HG02763 (cell line): ENCODE results near the gene GPANK1.
A peak's percentile ranks its signal among the peaks of the same experiment; 100 is the strongest.

Source experiments
- ATAC-seq: cut with Tn5 transposase; IDR thresholded peaks from one replicate; pipeline ENCODE4 v1.9.1; 2021; ENCODE audit warnings: mild to moderate bottlenecking, moderate library complexity; ENCODE audit not compliant: unreplicated experiment

The GPANK1 gene

DNA sequence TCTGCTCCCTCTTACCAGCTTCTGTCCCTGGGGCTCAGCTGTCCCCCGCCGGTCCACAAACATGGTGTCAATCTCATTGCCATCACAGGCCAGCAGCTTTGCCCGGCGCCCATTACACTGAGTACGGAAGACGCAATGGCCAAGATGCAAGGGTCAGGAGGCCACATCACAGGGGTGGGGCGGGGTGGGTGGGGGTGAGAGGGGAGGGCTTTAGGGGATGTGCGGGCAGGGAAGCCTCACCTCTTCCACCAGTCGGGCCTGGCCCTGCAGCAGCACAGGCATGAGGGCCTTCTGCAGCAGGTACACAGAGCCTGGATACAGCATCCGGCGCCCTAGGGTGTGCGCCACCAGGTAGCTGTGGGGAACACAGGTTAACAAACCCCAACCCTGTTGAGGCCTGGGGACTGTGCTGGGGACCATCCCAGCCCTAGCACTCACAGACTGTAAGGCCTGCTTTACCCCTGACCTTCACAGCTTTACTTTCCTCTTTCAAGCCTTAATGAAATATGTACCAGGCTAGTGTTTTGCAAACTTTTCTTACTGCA, 26.8 kb upstream of the GPANK1 start:
- no peak for ATAC-seq

DNA sequence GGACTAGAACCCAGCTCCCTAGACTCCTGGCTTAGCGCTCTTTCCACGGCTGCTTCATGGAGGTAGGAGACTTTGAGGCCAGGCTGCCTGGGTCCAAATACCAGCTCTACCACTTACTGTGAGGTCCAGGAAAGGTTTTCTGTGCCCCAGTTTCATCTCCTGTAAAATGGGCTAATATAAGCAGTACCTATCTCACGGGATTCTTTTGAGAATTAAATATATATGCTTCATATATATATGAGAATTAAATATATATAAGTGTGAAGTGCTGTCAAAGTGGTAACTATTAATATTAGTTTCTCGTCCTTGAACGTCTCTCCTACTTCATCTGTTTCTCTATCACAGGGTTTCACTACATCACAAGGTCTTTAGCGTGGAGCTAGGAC, 26.3 kb upstream of the GPANK1 start:
- ATAC-seq, result no peak

DNA sequence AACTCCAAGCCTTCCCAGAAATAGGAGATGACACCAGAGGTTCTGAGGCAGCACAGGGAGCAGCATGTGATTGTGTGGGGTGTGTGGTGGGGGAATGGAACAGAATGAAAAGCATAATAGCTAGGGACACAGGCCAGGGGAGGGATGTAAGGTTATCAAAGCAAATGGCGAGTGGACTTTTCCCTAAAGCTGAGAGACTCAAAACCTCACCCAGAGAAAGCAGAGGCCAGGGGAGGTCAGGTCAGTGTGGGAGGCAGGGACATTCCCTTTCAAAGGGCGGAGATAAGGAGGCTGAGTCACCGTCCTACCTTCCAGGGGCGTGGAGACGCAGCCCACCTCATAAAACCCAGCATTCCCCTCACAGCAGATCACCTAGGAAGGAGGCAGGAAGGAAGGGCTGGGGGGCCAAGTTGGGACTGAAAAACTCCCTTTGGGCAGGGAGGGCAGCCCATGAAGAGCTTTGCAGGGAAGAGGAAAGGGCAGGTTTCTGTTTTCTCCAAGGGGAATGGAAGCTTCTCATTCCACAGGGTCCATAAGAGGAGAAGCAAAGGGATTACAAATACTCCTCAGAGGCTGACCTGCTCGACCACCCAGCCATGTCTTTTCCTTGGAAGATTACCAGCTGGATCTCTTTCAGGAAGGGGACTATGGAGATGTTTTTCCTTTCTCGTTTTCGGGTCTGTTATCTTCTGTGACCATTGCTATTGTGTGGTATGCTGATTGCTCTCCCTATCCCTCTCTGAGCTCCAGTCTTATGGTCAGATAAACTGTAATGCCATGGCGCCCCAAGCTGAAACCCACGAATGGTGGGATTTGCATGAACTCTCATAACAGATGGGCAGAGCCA, 25.7 kb upstream of the GPANK1 start:
- no peak for ATAC-seq

DNA sequence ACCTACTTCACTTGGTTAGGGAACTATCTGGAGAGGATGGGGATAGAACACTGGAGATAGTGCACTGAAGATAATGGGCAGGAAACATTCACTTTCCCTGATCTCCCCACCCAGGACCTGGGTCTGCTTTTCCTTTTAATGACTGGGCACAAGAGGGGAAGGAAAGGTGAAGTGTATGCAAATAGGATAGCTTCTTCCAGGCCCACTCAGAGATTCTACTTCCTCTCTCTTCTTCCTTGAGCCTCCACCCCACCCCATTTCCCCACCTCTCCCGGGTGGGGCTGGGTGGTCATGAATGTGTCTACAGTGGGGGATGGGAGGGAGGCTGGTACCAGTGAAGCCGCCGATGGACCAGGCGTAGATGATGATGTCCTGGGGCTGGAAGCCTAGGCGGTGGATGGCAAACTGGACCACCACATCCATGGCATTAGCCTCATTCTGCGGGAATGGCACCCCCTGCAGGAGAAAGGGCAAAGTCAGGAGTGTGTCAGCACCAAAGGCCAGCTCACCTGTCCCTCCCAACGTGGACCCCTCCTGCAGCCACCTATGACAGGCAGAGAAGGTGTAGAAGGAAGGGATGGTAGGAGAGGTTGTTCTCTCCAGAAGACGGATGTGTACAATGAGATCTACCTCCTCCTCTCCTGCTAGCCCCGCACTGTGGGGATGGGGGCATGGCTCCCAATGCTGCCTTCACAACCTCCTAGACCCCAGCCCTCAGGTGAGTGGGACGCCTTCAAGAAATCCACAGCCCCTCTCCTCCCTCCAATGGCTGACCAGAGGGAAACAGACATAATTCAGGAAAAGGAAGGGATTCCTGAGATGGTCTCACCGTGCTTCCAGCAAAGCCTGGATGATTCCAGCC, 24.7 kb upstream of the GPANK1 start:
- ATAC-seq, result no peak

DNA sequence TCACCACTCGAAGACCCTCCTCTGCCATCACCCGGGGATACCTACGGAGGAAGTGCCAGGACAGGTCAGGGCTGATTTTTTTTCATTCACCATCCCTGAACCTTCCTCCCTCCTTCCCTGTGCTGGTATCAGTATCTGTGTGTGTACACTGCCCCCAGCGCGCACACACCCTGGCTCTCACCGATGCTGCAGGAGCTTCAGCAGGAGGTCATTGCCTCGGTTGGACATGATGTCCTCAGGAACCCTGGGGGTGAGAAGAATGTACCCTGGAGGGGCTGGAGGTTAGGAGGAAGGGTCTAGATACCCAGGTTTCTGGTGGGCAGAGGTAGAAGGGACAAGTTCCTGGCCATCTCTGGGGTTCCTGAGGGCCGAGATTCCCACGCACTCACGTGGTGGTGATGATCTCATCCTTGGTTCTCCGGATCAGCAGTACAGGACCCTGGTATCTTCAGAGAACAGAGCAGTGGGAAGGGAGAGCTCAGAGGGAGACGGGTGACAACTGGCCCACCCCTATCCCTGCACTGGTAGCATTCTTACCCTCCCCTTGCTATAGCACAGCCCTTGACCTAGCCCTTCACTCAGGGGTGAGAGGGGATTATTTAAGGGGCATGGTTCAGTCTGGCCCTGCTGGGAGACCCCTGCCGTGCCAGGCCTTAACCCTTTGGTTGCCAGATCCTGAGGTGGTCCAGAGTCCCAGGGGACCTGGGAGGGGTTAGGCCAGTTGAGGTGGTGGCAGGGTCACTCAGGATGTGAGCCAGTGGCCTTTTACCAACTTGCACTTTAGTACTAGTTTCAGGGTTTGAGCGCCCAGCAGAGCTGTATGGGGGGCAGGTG, 23.3 kb upstream of the GPANK1 start:
- no peak for ATAC-seq

DNA sequence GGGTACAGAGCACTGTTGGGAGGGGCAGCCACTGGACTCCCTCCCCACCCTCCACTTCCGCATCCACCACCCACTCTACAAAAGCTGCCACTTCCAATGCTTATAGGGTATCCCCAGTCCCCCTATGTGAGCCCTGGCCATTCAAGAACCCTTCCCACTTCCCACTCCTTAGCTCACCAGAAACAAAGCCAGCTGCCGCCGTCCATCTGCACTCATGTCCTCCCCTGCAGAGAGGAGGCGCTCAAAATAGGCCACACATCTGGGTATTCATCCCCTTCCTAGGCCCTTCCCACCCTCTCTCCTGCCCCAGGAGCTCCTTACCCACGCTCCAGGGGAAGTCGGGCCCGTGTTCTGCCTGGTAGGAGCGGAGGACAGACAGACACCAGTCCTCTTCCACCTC, 22.5 kb upstream of the GPANK1 start:
- no peak for ATAC-seq

DNA sequence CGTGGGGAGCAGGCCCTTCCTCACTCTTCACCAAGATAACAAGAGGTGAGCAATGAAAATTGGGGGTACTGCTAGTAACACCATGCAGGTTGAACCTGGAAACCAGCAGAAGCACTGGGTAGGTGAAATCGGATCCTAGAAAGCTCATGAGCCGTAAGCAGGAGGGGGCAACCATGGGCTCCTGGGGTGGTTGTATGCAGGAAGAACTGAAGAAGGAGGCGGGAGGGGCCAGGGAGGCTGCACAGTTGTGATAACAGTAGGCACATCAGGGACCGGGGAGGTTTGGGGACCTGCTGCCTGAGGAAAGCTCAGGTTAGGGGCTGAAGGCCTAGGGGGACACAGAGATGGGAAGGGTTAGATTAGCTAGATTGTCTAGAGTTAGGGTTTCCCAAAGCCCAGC, 21.7 kb upstream of the GPANK1 start:
- no peak for ATAC-seq

DNA sequence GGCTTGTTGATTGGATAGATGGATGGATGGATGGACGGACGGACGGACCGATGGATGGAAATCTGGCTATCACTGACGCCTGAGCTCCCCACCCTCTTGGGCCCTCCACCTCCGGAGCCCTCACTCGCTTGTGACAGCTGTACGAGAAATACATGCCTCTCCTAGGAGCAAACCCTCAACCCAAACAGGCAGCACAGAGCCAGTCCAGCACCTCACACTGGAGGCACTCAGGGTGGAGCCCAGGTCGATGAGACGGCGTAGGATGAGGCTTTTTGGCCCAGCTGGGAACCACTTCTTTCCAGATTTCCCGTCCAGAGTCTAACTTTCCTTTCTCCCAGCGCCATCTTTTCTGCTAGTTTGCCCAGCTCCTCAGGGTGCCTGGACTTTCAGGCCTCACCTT, 18.8 kb upstream of the GPANK1 start:
- ATAC-seq, result no peak

DNA sequence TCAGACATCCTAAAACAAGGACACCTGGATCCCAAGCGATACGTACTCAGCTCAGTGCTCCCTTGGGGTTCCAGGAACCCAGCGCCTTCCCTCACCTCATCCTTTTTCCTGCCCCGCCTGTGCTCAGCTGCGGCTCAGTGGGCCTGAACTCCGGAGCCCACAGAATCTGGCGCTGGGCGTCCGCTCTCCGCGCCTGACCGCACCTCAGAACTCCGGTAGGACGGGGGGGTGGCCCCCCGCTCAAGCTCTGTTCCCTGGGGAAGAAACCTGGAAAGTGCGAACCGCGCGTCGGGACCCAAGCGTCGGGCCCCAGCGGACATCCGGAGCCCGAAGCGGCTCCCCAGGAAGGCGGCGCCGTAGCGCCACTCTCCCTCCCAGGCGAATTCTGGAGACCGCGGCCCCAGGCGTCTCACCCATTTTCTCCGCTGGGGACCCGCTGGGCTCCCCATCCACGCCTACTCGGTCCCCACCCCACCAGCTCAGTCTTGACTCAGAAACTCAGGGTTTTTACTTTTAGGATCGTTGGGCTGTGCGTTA, 16.4 kb upstream of the GPANK1 start:
- no peak for ATAC-seq

DNA sequence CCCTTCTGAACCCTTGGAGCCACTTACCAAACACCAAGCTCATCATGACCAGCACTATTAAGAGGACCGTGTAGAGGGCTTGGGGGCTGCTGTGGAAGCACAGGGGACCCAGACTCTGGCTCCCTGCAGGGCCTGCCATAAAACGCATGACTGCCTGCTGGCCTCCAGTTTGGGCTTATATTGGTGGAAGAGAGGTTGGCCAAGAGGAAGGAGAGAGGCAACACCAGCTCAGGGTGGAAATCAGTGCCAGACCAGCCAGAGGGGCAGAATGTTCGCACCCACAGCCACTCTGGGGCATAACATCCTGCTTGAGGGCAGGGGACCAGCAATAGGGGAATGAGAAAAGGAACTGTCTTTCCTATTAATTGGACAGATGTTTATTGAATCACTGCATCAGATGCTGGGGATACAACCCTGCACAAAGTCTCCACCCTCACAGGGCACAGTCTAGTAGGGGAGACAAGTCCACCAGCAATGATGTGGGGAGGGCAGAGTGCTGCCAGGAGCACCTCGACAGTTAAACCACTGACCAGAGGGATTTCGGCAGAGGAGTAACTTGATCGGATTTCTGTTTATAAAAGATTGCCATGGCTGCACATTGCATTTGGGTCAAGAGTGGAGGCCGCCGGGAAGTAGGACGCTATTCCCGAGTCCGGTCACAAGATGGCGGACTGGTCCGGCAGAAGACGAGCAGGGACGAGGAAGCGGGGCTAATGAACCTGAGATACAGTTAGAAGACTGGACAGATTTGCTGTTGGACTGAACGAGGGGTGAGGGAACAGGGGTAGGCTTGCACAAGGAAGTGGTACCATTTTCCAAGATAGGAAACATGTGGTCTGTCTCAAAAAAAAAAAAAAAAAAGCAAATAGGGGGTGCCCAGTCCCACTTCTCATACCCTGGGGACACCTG, 15.7 kb upstream of the GPANK1 start, which contains the start of gene LY6G5C:
TSS of gene LY6G5C (minus strand) at position 842 of the 909 bp plus-strand sequence. CDS start at position 148, 694 bp downstream.
- no peak for ATAC-seq

DNA sequence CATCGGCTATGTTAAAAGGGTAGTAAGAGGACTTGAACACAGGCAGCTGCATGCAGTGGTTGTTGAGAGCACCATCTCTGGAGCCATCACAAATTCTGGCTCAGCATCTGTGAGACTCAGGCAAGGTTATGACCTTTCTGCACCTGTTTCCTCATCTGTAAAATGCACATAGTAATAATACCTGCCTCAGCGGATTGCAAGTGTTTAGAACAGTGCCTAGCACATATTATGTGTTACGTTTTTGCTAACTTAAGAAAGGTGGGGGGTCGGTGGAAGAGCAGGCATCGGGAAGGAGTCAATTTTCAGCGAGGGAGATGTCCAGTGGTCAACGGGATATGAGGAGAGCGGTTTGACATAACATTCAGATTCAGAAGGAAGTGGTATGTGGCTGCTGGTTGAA, 13.2 kb upstream of the GPANK1 start:
- no peak for ATAC-seq

DNA sequence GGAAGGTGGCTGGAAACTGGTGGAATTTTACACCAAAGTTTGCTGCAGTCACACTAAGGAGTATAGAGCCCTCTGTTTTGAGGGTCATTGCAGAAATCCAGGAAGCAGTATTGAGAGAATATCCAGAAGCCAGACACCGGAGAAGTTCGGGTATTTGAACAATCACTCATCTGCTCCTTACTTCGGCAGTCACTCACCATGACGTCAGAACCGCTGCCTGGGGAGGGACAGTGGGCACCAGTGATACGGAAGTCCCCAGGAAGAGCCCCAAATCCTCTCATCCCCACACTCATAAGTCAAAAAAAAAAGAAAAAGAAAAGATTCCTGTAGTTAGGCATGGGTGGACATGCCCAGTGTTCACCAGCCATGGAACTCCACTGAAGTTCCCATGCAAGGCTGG, 12.1 kb upstream of the GPANK1 start:
- ATAC-seq, result no peak

DNA sequence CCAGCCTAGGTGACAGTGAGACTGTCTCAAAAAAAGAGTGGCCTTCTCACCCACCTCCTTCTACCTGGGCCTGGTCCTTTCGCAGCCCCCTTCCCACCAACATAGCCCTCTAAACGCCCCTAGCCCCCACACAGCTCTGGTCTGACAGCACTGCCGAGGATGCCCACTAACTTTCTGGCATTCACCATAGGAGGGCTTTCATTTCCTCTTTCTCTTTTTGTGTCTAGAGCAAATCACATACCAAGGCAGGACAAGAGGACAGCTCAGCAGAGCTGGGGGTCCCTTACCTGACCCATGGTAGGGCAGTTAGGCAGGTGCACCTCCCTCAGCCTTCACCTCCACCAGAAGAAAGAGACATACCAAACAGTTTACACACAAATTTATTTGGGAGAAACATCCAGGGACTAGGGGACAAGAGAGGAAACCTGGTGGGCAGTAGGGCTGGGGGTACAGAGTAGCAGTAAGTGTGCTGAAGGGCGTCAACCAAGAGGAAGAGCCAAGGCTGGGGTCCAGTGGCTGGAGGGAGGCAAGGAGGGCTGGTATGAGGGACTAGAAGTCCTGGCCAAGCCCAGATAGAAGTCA, 11.6 kb upstream of the GPANK1 start:
- no peak for ATAC-seq

DNA sequence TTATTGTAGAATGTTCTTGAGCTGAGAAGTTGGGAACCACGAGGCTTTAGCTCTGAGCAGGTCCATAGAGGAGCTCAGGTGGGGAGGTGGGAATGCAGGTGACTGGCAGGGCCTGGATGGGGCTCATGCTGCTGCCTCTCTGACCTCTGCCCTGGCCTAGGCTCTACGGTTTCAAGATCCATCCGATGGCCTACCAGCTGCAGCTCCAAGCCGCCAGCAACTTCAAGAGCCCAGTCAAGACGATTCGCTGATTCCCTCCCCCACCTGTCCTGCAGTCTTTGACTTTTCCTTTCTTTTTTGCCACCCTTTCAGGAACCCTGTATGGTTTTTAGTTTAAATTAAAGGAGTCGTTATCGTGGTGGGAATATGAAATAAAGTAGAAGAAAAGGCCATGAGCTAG, 4.9 kb upstream of the GPANK1 start, which contains the start of gene LY6G5B:
TSS of gene LY6G5B (plus strand) at position 301 of the 400 bp plus-strand sequence. CDS start 975 bp downstream, outside the sequence.
- no peak for ATAC-seq

DNA sequence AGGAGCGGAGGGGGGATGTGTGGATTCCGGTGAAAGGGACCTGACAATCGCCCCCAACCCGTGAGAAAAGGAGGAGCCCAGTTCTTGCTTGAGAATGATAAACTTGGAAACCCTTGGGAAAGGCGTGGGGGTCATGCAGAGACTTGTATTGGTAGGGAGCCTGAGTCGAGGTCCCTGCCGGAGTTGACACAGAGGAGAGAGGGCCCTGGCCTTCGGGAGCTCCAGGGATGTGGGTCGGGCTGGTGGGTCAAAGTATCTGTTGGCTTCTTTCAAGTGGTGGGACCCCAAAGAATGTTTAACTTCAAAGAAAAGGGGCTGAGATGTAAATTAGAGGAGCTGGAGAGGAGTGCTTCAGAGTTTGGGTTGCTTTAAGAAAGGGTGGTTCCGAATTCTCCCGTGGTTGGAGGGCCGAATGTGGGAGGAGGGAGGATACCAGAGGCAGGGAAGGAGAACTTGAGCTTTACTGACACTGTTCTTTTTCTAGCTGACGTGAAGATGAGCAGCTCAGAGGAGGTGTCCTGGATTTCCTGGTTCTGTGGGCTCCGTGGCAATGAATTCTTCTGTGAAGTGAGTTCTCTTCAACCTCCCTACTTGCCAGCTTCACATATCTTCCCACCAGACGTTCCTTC, 1.7 kb upstream of the GPANK1 start:
- ATAC-seq, result no peak

DNA sequence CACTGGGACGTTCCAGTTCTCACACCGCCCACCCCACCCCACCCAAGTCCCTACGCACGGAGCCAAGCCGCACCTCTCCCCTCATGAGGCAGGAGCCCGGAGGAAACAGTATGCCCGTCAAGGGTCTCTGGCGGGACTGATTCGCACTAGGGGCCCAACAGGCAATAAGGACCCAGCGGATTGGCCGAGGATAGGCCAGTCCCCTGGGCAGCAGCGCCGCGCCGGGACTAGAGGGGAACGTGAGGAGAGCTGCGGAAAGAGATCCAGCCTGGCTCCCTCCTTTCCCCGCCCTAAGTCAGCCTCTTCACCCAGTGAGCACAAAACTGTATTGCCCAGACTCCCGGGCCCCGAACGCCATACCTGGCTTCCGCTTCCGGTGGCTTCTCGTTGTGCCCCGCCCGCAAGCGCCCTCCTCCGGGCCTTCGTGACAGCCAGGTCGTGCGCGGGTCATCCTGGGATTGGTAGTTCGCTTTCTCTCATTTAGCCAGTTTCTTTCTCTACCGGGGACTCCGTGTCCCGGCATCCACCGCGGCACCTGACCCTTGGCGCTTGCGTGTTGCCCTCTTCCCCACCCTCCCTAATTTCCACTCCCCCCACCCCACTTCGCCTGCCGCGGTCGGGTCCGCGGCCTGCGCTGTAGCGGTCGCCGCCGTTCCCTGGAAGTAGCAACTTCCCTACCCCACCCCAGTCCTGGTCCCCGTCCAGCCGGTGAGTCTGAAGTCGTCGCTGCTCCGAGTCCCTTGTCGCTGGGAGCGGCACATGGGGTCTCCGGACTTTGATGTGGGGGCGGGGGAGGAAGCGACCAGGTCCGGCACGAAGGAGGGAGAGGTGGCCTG, 922 bp upstream of the GPANK1 start, which contains the start of gene CSNK2B:
TSS of gene CSNK2B (plus strand) at position 580 of the 836 bp plus-strand sequence. CDS start 752 bp downstream, outside the sequence.
- ATAC-seq, result peak; percentile 84

DNA sequence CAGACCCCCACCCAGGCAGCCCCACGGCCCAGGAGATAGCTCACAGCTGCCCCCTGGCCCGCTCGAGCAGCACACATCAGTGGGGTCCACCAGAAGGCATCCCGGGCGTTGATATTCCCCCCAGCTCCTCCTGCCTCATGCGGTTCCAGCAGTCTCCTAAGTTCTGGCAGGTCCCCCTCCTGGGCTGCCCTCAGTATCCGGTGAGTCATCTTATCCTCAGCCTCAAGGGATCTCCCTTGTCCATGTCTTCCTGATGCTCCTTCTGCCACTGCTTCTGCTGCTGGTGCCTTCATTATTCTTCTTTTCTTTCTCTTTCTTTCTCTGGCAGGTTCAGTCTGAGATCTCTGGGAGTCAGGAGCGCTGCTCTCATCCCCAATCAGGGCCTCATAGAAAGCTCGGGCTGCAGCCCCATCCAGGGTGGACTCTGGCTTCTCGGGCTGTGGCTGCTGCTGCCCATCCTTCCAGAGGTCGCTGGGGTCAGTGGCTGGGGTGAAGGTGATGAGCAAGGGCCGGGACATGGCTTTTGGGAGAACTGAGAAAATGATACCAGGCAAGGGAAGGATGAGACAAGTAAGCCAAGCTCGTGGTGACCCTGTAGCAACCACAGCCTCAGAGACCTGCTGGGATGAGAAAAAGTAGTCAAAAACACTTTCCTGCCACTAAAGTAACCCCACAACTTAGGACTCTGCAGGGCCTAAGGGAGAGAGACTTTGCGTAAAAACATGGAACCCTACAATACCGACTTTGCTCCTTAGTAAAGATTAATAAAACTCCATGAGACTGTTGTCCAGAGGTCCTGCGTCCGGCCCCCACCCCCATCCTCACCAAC, 622 bp downstream of the GPANK1 start:
- ATAC-seq, result no peak
